Spinal cord (tissue), 10 donors: ENCODE data around the gene MYRF. TPM values are rescaled to one million over a fixed set of nuclear protein-coding genes. Genes with fewer than 3 reads are reported as not detected.

Source experiments
- DNase-seq, 6 donors: peaks; one replicate each; pipeline versions ENCODE4 v3.0.0 to v3.0.0-alpha.2; 2013 to 2015; ENCODE audit warnings: low spot score in 6 of 6, low read depth in 4 of 6
- H3K27ac ChIP-seq: one replicate; pipeline ENCODE4 v1.5.1; 2013; ENCODE audit warnings: low read depth, low read length, control low read depth
- H3K27me3 ChIP-seq: one replicate; pipeline ENCODE4 v1.6.1; 2013; ENCODE audit warnings: low read length; ENCODE audit not compliant: control insufficient read depth, insufficient read depth
- H3K36me3 ChIP-seq: one replicate; pipeline ENCODE4 v1.6.1; 2013; ENCODE audit warnings: low read length; ENCODE audit not compliant: control insufficient read depth, insufficient read depth
- H3K4me1 ChIP-seq: one replicate; pipeline ENCODE4 v1.6.1; 2013; ENCODE audit warnings: low read length; ENCODE audit not compliant: control insufficient read depth, insufficient read depth
- H3K4me3 ChIP-seq: one replicate; pipeline ENCODE4 v1.5.1; 2013; ENCODE audit warnings: low read depth, low read length, control low read depth
- H3K9me3 ChIP-seq: one replicate; pipeline ENCODE4 v1.6.1; 2013; ENCODE audit warnings: low read length; ENCODE audit not compliant: control insufficient read depth, insufficient read depth
- WGBS: methylation state at CpG from one replicate; pipeline ENCODE4 v1.1.5; 2013; ENCODE audit warnings: missing lambda C conversion rate; ENCODE audit not compliant: insufficient coverage; 5-methylcytosine and 5-hydroxymethylcytosine counted together
- polyA plus RNA-seq, 2 donors: library from polyadenylated mRNA; unstranded; fragments of 120-200 nt; gene quantifications; one replicate each; pipeline ENCODE4 v1.2.1, GENCODE V29; 2013; ENCODE audit not compliant: insufficient read length in 2 of 2
- total RNA-seq, 2 donors: library from RNA; depleted of rRNA in 1 of 2; stranded (reverse); fragments of 120-200 nt in 1 of 2; fragments of >200 nt in 1 of 2; gene quantifications; one replicate each; pipeline versions ENCODE4 v1.2.3 to v1.2.4, GENCODE V29; 2013 to 2014
- donor health status: healthy.

MYRF gene
- total and polyA plus RNA-seq, 4 donors, result 13.6 to 135 (median 64.8) TPM

DNA sequence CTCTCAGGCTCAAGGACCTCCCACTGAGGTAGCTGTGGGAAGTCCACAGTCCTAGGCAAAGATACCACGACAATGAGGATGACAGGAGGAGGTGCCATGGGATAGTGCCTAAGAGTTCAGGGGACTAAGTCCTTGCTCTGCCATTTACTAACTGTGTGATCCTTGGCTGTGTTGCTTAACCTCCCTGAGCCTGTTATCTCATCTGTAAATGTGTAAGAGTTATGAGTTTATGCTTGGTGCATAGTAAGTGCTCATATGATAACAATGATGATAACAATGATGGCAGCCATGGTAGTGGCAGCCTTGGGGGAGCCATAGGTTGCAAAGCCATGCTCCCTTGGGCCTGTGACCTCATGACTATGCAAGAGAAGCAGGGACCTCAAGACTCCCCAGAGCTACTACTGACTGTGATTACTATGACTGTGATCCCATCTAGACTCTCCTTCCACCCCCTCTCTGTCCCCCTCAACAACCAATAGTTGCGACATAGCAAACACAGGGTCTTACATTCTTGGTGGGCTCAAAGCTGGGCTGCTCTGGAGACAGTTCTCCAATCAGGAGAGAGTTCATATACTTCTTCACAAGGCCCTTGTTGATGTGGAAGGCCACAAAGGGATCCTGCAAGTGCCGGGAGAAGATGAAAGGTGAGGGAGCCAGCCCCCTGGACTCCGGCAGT is 60.4 kb downstream of the MYRF start:
- H3K36me3 ChIP-seq, result peaks cover 57% of the 10 kb centered on the region
- H3K9me3 ChIP-seq, result no peaks in the 10 kb centered on the region
- no peak overlapping the region for H3K4me3 ChIP-seq
- H3K27me3 ChIP-seq, result no peaks in the 10 kb centered on the region
- H3K4me1 ChIP-seq, result peaks cover 35% of the 10 kb centered on the region
- H3K27ac ChIP-seq, result no peak overlapping the region
- no peak for DNase-seq
- 98% methylated on average over 4 of the region's 4 CpGs for whole genome bisulfite sequencing

DNA sequence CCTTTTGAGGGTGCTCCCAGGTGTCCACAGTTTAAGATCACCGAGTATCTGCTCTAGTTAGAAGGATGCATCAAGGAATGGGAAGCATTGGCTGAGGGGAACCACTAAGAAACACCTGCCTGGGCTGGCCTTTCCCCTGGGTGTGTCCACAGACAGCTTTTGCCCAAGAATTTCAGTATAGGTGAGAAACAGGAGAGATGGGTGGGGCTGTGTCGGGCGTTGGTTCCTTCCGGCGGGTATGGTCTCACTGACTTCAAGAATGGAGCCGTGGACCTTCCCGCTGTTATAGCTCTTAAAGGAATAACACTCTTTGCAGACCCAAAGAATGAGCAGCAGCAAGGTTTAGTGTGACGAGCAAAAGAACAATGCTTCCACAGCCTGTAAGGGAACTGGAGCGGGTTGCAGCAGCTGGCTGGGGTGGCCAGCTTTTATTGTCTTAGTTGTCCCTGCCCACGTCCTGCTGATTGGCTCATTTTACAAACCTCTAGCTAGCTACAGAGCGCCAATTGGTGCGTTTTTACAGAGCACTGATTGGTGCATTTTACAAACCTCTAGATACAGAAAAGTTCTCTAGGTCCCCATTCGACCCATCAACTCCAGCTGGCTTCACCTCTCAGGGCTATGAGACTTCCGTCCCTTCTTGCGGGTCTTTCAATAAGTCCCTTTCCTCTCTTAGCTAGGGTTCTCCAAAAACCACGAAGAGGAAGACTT is 62.0 kb downstream of the MYRF start:
- peak in 2 of 6 donors; percentile 28 to 87 for DNase-seq

DNA sequence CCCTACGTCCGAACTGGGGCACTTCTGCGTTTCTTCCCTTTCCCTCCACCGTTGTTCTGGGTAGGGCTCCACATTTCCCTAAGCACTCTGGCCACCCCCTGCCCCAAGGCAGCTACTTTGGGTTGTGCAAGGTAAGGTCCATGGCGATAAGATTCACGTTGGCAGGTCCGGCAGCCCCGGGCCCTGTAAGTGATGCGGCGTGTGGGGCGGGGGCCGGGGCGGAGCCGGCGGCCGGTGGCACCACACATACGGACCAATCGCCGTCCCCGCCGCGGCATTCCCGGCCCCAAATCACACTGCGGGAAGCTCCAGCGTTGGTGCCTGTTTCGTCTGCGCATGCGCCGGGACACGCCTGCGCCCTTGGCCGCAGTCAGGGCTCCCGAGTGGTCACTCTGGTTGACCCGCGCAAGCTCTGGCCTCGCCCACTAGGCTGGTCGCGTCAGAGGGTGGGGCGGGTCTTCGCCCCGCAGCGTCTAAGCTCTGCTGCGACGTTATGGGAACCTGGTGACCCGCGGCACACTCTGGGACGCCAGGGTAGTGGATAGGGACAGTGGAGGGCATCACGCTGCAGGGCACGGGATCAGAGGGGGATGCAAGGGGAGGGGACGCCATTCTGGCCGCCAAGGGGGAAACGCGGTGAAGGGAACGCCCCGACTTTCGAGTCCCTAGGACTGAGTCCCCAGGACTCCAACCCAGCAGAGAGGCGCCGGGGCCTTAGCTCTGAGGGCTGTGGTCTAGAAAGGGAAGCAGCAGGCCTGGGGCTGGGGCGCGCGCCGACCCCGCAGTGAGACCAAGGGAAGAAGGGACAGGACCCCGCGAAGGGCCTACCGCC is 62.7 kb downstream of the MYRF start:
- peak; percentile 85 to 98 (median 88) for DNase-seq
- Histone ChIP-seq H3K4me3 (peak overlapping the region; percentile 90), H3K4me1 (peaks cover 35% of the 10 kb centered on the region), H3K27me3 (no peaks in the 10 kb centered on the region), H3K9me3 (no peaks in the 10 kb centered on the region), H3K36me3 (peaks cover 41% of the 10 kb centered on the region), H3K27ac (peak overlapping the region; percentile 96)
- WGBS, result under 1% methylated on average over 62 of the region's 66 CpGs

More for the DNA sequence above, 62.0 kb downstream of the MYRF start:
- Histone ChIP-seq H3K27ac (peak overlapping the region; percentile 96), H3K4me3 (peak overlapping the region; percentile 90), H3K9me3 (no peaks in the 10 kb centered on the region), H3K36me3 (peaks cover 46% of the 10 kb centered on the region), H3K27me3 (no peaks in the 10 kb centered on the region), H3K4me1 (peaks cover 35% of the 10 kb centered on the region)
- WGBS, result 52% methylated on average over 8 of the region's 16 CpGs

DNA sequence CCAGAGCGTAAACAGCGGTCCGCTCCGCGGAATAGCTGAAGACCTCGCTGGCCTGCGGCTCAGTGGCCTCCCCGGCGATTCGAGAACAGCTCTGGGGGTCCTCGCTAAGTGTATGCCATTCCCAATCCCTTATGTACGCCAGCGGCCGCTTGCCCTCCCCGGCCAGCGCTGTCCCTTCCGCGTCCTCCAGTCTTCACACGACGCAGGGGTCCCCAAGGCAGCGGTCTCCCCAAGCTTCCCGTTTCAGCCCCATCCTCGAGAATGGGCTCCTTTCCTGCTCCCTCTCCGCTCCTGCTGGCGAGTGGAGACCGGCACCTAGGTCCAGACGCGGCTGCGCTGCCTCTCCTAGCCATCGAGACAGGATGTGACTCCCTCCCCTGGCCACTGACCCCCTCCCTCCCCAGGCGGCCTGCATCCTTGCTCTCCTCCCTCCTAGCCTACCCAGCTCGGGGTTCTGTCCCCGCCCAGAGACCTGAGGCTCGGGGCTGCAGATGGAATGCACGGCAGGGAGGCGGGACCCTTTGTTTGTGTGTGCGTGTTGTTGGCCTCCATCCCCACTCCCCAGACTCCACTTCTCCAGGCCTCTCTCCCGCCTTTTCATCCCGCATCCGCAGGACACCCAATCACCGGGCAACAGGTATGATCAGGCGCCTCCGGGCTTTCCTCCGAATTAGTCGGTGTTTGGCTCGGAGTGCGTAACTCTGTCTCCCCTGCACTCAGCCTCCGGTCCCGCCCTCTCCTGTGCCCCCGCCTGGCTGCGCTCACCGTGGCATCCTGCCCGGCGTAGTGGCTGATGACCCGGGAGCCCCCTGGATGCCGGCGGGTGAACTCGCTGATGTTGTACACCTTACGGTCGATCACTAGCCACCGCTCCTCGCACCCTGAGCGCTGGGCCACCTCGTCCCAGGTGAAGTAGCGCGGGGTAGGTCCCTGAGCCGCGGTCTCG is 63.6 kb downstream of the MYRF start:
- no peaks in the 10 kb centered on the region for H3K9me3 ChIP-seq
- H3K27ac ChIP-seq, result peak overlapping the region; percentile 96
- DNase-seq, result peak in 3 of 6 donors; percentile 52 to 89 (median 84)
- H3K4me1 ChIP-seq, result peaks cover 35% of the 10 kb centered on the region
- under 1% methylated on average over 62 of the region's 69 CpGs for WGBS
- H3K27me3 ChIP-seq, result no peaks in the 10 kb centered on the region
- peaks cover 32% of the 10 kb centered on the region for H3K36me3 ChIP-seq
- H3K4me3 ChIP-seq, result peak overlapping the region; percentile 90

DNA sequence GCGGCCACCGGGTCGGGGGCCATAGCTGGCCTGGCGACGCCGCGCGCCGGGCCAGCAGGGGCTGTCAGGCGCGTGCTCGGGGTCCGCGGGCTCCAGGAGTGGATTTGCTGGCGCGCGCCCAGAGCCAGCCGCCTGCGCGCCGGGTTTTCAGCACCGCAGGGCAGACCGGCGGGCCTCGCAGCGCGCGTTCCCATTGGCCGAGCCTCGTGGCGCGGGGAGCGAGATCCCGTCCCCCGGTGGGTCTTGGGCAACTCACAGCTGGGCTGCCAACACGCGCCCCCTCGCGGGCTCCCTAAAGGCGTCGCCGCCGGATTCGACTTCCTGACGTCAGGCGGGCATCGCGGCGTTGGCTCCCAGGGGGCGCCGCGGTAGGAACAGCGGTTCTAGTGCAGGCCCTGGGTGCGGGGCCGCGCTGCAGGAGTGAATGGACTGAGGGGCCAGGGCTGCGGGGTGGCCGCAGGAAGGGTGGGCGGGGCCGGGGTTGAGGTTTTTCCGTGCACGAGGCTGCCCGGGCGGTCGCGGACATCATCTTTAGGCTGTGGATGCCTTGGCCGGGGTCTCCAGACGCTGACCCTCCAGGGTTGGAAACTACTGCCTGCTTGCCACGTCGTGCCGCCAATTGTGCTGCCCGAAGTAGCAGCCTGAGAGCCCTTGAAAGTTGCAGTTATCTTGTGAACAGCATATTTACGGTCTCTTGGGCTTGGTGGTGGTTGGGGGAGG is 64.5 kb downstream of the MYRF start, which contains the start of gene FADS1:
Gene FADS1 (minus strand): TSS at position 268 of the 720 bp plus-strand sequence. CDS start 74 bp downstream, at position 194.
- WGBS, result under 1% methylated on average over 68 of the region's 73 CpGs

DNA sequence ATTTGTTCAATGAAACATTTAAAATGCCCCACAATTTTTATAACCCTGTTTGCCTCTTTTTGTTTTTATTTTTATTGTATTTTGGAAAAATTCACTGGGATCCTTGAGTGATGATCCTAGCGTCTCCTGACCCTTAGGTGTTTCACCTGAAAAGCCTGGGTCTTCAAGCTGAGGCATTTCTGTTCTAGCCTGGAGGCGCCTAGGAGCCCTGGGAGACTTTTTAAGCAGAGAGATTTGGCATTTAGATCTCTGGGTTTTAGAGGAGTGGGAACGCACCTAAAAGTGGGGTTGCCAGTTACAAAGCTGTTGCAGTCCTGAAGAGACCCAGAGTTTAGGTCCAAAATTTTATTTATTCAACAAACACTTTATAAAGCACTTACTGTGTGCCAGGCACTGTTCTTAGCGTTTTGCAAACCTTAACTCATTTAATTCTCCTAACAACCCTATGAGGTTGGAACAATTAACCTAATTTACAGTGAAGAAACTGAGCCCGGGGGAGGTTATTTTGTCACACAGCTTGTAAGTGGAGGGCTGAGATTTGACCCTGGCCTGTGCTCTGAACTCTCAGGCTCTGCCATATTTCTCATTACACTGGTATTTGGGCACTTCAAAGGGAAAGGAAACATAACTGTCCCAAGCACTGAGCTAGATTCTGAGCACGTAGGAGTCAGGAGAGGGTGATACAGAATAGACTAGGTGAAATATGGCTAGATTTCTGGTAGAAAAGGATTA is 65.2 kb downstream of the MYRF start:
- Histone ChIP-seq H3K27ac (peak overlapping the region; percentile 96), H3K4me1 (peaks cover 33% of the 10 kb centered on the region), H3K9me3 (no peaks in the 10 kb centered on the region), H3K36me3 (peaks cover 17% of the 10 kb centered on the region), H3K4me3 (peak overlapping the region; percentile 55), H3K27me3 (no peaks in the 10 kb centered on the region)
- WGBS, result 43% methylated on average over 3 of the region's 6 CpGs
- DNase-seq, result no peak

More for the DNA sequence above, 64.5 kb downstream of the MYRF start, which contains the start of gene FADS1:
- peaks cover 24% of the 10 kb centered on the region for H3K36me3 ChIP-seq
- H3K4me1 ChIP-seq, result peaks cover 35% of the 10 kb centered on the region
- DNase-seq, result peak in 5 of 6 donors; percentile 86 to 98 (median 90)
- H3K9me3 ChIP-seq, result no peaks in the 10 kb centered on the region
- H3K27ac ChIP-seq, result peak within 1 kb of the TSS; percentile 96
- H3K27me3 ChIP-seq, result no peaks in the 10 kb centered on the region
- H3K4me3 ChIP-seq, result peak within 1 kb of the TSS; percentile 90

DNA sequence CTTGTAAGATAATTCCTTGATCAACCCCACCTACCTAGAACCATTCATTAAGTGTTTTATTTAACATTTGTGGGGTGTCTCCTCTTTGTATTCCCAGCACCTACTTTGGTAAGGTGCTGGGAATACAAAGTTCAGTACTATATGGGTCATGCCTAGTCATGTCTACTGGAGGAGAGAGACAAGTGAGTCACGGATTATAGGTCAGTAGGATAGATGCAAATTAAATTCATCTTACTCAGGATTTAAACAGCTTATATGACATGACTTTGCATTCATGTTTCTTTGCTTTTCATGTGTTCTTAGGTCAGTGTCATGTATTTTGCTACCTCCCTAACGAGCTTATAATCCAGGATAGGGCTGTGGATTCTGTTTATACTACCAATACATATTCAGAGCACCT is 67.7 kb downstream of the MYRF start:
- no CpG with 5 or more reads among the region's 2 CpGs for WGBS
- H3K27ac ChIP-seq, result no peak overlapping the region
- no peaks in the 10 kb centered on the region for H3K27me3 ChIP-seq
- no peaks in the 10 kb centered on the region for H3K9me3 ChIP-seq
- H3K4me3 ChIP-seq, result no peak overlapping the region
- peaks cover 20% of the 10 kb centered on the region for H3K4me1 ChIP-seq
- no peaks in the 10 kb centered on the region for H3K36me3 ChIP-seq
- no peak for DNase-seq
